Transverse colon (tissue), 3 donors: Measurements from ENCODE around the gene AKAP1.

Experiments
- POLR2A ChIP-seq: fragments of 450-650 bp; IDR thresholded peaks from one replicate; pipeline ENCODE4 v1.6.1; 2016; ENCODE audit warnings: antibody characterized with exemption, mild to moderate bottlenecking, moderate library complexity
- TF ChIP-seq, protein P1 (sequence below), 5 experiments: fragments of 200-600 bp in 3 of 5; fragments of 450-650 bp in 2 of 5; sonication (generic) in 3 of 5; IDR thresholded peaks; 1 replicate in 2 of 5; 2 replicates in 3 of 5; pipeline ENCODE4 v1.5.1; 2016 to 2017; ENCODE audit warnings: antibody characterized with exemption in 5 of 5, inconsistent platforms in 3 of 5, mild to moderate bottlenecking in 2 of 5, moderate library complexity in 1 of 5

GRCh38 chr17:57038486-57038885 lies 46.6 kb upstream of the AKAP1 start:
- TF ChIP-seq, protein P1, sequence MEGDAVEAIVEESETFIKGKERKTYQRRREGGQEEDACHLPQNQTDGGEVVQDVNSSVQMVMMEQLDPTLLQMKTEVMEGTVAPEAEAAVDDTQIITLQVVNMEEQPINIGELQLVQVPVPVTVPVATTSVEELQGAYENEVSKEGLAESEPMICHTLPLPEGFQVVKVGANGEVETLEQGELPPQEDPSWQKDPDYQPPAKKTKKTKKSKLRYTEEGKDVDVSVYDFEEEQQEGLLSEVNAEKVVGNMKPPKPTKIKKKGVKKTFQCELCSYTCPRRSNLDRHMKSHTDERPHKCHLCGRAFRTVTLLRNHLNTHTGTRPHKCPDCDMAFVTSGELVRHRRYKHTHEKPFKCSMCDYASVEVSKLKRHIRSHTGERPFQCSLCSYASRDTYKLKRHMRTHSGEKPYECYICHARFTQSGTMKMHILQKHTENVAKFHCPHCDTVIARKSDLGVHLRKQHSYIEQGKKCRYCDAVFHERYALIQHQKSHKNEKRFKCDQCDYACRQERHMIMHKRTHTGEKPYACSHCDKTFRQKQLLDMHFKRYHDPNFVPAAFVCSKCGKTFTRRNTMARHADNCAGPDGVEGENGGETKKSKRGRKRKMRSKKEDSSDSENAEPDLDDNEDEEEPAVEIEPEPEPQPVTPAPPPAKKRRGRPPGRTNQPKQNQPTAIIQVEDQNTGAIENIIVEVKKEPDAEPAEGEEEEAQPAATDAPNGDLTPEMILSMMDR (IDR thresholded peaks at IDR 0.05), result no peak
- TF ChIP-seq POLR2A, result no peak
